Stimulated activated CD8-positive, alpha-beta memory T cell treated with anti-CD3 and anti-CD28 coated beads, Interleukin-12 subunit alpha, Interleukin-12 subunit beta, amount 100 ng/mL, for 4 hours (primary cell): ENCODE results near the gene WDFY1.
"Not testable (repeated sequence)": the region's sequence is repeated elsewhere in the genome, so short reads cannot be mapped to it uniquely, and the experiment has no call there.

Experiments
- DNase-seq: peaks from one replicate; pipeline ENCODE4 v3.0.0-alpha.2; 2020; ENCODE audit warnings: low read depth

Gene WDFY1

GRCh38 chr2:223896833-223897311 lies 48.3 kb downstream of the WDFY1 start:
- DNase-seq = no peak

- no peak for DNase-seq
Observed at GRCh38 chr2:223894968-223895367, 50.2 kb downstream of the WDFY1 start.

- DNase-seq = no peak
Observed at GRCh38 chr2:223894009-223894408, 51.1 kb downstream of the WDFY1 start.

- DNase-seq = no peak
Observed at GRCh38 chr2:223890721-223891120, 54.4 kb downstream of the WDFY1 start.

GRCh38 chr2:223889229-223889628 lies 55.9 kb downstream of the WDFY1 start:
- no peak for DNase-seq

- no peak for DNase-seq
Observed at GRCh38 chr2:223888251-223888650, 56.9 kb downstream of the WDFY1 start.

GRCh38 chr2:223887127-223887526 lies 58.0 kb downstream of the WDFY1 start:
- DNase-seq = no peak

- no peak for DNase-seq
Observed at GRCh38 chr2:223886726-223887125, 58.4 kb downstream of the WDFY1 start.

- no peak for DNase-seq
Observed at GRCh38 chr2:223884399-223884798, 60.7 kb downstream of the WDFY1 start.

- no peak for DNase-seq
Observed at GRCh38 chr2:223882715-223883114, 62.4 kb downstream of the WDFY1 start.

- DNase-seq = no peak
Observed at GRCh38 chr2:223880796-223881195, 64.3 kb downstream of the WDFY1 start.

- no peak for DNase-seq
Observed at GRCh38 chr2:223877721-223878410, 67.3 kb downstream of the WDFY1 start.

GRCh38 chr2:223873672-223874071 lies 71.5 kb downstream of the WDFY1 start:
- no peak for DNase-seq

GRCh38 chr2:223872772-223873171 lies 72.4 kb downstream of the WDFY1 start:
- not testable (repeated sequence) for DNase-seq

- DNase-seq = not testable (repeated sequence)
Observed at GRCh38 chr2:223871661-223872060, 73.5 kb downstream of the WDFY1 start.

GRCh38 chr2:223870840-223871611 lies 74.1 kb downstream of the WDFY1 start:
- no peak for DNase-seq

GRCh38 chr2:223868005-223868404 lies 77.1 kb downstream of the WDFY1 start:
- no peak for DNase-seq

GRCh38 chr2:223865907-223866508 lies 79.1 kb downstream of the WDFY1 start:
- DNase-seq = no peak

- no peak for DNase-seq
Observed at GRCh38 chr2:223865124-223865523, 80.0 kb downstream of the WDFY1 start.

- DNase-seq = no peak
Observed at GRCh38 chr2:223863491-223863890, 81.6 kb downstream of the WDFY1 start.

- no peak for DNase-seq
Observed at GRCh38 chr2:223860809-223861738, 84.1 kb downstream of the WDFY1 start.

- no peak for DNase-seq
Observed at GRCh38 chr2:223859070-223859469, 86.1 kb downstream of the WDFY1 start.
